DND-41 (cell line): Measurements from ENCODE around the gene YWHAE.

Experiments used
- ATAC-seq: fragments of 200-7000 bp; cut with Tn5 transposase; 3 replicates; pipeline ENCODE4 v1.9.1; 2021; ENCODE audit warnings: low read depth; ENCODE audit not compliant: insufficient read depth
- DNase-seq: peaks from one replicate; pipeline ENCODE4 v3.0.0-alpha.2; 2020
- H2AFZ ChIP-seq: 2 replicates; pipeline ENCODE4 v1.6.0; 2012; ENCODE audit warnings: low read depth, low read length
- H3K27ac ChIP-seq: 2 replicates; pipeline ENCODE4 v1.5.1; 2012; ENCODE audit warnings: low read length, inconsistent platforms
- H3K27me3 ChIP-seq: fragments of 200-600 bp; sonication (generic); 2 replicates; pipeline ENCODE4 v1.6.0; 2012; ENCODE audit warnings: low read length, mild to moderate bottlenecking, inconsistent platforms; ENCODE audit not compliant: insufficient read depth, poor library complexity
- H3K36me3 ChIP-seq: 2 replicates; pipeline ENCODE4 v1.5.1; 2012; ENCODE audit warnings: low read length, inconsistent platforms; ENCODE audit not compliant: insufficient read depth
- H3K4me1 ChIP-seq: 2 replicates; pipeline ENCODE4 v1.5.1; 2012; ENCODE audit warnings: mild to moderate bottlenecking, low read length; ENCODE audit not compliant: insufficient read depth
- H3K4me2 ChIP-seq: 2 replicates; pipeline ENCODE4 v1.6.0; 2012; ENCODE audit warnings: mild to moderate bottlenecking, moderate library complexity, low read length, inconsistent platforms; ENCODE audit not compliant: insufficient read depth
- H3K4me3 ChIP-seq, 2 experiments: fragments of 200-600 bp in 1 of 2; shearing (Covaris generic) in 1 of 2; 2 replicates each; pipeline ENCODE4 v1.5.1; 2012 to 2016; ENCODE audit warnings: inconsistent platforms in 2 of 2, low read length in 2 of 2, mild to moderate bottlenecking in 2 of 2, low read depth in 1 of 2, moderate library complexity in 1 of 2
- H3K79me2 ChIP-seq: 2 replicates; pipeline ENCODE4 v1.6.0; 2012; ENCODE audit warnings: low read length, inconsistent platforms; ENCODE audit not compliant: insufficient read depth
- H3K9ac ChIP-seq: 2 replicates; pipeline ENCODE4 v1.6.0; 2012; ENCODE audit warnings: low read depth, mild to moderate bottlenecking, inconsistent platforms, low read length, moderate library complexity
- H3K9me3 ChIP-seq: 2 replicates; pipeline ENCODE4 v1.5.1; 2012; ENCODE audit warnings: low read length, moderate library complexity, mild to moderate bottlenecking, inconsistent platforms; ENCODE audit not compliant: insufficient read depth, severe bottlenecking
- H4K20me1 ChIP-seq: 2 replicates; pipeline ENCODE4 v1.6.0; 2012; ENCODE audit warnings: low read length; ENCODE audit not compliant: insufficient read depth
- CTCF ChIP-seq: IDR thresholded peaks from 2 replicates; pipeline ENCODE4 v1.5.1; 2012; ENCODE audit warnings: borderline replicate concordance, low read length, moderate library complexity, mild to moderate bottlenecking; ENCODE audit not compliant: poor library complexity, severe bottlenecking; ENCODE audit errors: extremely low read depth
- EZH2 ChIP-seq: IDR thresholded peaks from 3 replicates; pipeline ENCODE4 v1.6.1; 2012; ENCODE audit warnings: borderline replicate concordance, low read depth, mild to moderate bottlenecking, moderate library complexity, low read length, inconsistent platforms; ENCODE audit not compliant: severe bottlenecking

The YWHAE gene

DNA sequence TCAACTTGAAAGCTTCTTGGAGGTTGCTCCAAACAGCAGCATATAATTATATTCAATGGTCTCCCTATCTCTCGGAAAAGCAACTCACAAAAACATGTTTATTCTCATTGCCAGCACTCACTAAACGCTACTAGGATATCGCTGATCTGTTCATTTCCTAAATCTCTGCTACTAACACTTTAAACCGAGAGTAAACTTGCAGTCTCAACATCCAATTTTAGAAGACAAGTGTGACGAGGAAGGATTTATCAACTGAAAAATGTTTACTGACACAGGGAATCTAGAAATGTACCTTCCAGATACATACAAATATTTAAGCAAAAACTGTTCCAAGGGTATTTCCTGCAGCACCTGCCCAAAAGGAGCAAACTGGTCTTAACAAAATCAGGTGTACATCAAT lies 56.5 kb downstream of the YWHAE start:
- Histone ChIP-seq H4K20me1 (peaks cover 51% of the 10 kb centered on the region), H3K4me3 (no peak overlapping the region), H3K27ac (no peak overlapping the region), H3K4me1 (no peaks in the 10 kb centered on the region), H3K9me3 (no peaks in the 10 kb centered on the region), H3K9ac (no peak overlapping the region), H2AFZ (no peak overlapping the region), H3K4me2 (no peak overlapping the region), H3K27me3 (no peaks in the 10 kb centered on the region), H3K79me2 (peaks cover 32% of the 10 kb centered on the region), H3K36me3 (peaks cover 53% of the 10 kb centered on the region)
- TF ChIP-seq CTCF = no peak
- TF ChIP-seq EZH2 = no peak
- DNase-seq (no peak), ATAC-seq (no peak)

DNA sequence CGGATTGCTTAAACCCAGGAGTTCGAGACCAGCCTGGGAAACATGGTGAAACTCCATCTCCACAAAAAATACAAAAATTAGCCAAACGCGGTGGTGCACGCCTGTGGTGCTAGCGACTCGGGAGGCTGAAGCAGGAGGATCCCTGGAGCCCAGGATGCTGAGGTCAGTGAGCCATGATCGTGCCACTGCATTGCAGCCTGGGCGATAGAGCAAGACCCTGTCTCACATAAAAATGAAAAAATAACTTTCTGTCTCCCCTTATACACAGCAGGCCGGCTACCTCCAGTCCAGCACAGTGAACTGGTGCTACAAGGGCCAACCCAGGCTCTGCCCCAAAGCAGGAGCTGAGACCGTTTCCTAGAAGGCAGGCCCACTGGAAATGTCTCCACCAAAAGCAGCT lies 59.7 kb downstream of the YWHAE start:
- peak; percentile 32; the same call in 1 of the 3 replicates for ATAC-seq
- Histone ChIP-seq H3K27me3 (no peaks in the 10 kb centered on the region), H3K27ac (no peak overlapping the region), H3K4me3 (no peak overlapping the region), H3K4me1 (no peaks in the 10 kb centered on the region), H3K9me3 (no peaks in the 10 kb centered on the region), H3K79me2 (0 out of 2 replicates have a peak, but pooled peaks cover 2% of the 10 kb centered on the region), H3K4me2 (no peak overlapping the region), H4K20me1 (peaks cover 22% of the 10 kb centered on the region; the same call in 1 of the 2 replicates), H2AFZ (no peak overlapping the region), H3K36me3 (peaks cover 22% of the 10 kb centered on the region), H3K9ac (no peak overlapping the region)
- DNase-seq = no peak
- no peak for TF ChIP-seq EZH2
- no peak for TF ChIP-seq CTCF

- no peak overlapping the region for H3K9ac ChIP-seq
- no peaks in the 10 kb centered on the region for H3K9me3 ChIP-seq
- no peaks in the 10 kb centered on the region for H3K36me3 ChIP-seq
- ATAC-seq = peak; percentile 21; the same call in 1 of the 3 replicates
- no peak overlapping the region for H3K27ac ChIP-seq
- no peak overlapping the region for H2AFZ ChIP-seq
- no peaks in the 10 kb centered on the region for H4K20me1 ChIP-seq
- H3K4me3 ChIP-seq = no peak overlapping the region
- no peaks in the 10 kb centered on the region for H3K4me1 ChIP-seq
- no peaks in the 10 kb centered on the region for H3K79me2 ChIP-seq
- peak; percentile 20 for DNase-seq
- no peak for TF ChIP-seq CTCF
- no peak for TF ChIP-seq EZH2
- no peak overlapping the region for H3K4me2 ChIP-seq
- H3K27me3 ChIP-seq = no peaks in the 10 kb centered on the region
Observed at GRCh38 chr17:1331708-1332107, 68.3 kb downstream of the YWHAE start.
